Tibial nerve (tissue), 4 donors: ENCODE data around the gene SH3RF3. TPM values are rescaled to one million over a fixed set of nuclear protein-coding genes. Genes with fewer than 3 reads are reported as not detected.

Experiments used
- DNase-seq, 2 donors: peaks; one replicate each; pipeline ENCODE4 v3.0.0-alpha.2; 2019; ENCODE audit warnings: low spot score in 2 of 2
- H3K27ac ChIP-seq, 4 donors: fragments of 200-600 bp; sonication (generic) in 3 of 4; one replicate each; pipeline ENCODE4 v1.5.1; 2017 to 2019; ENCODE audit warnings: mild to moderate bottlenecking in 1 of 4
- H3K27me3 ChIP-seq, 2 donors: fragments of 200-600 bp; sonication (generic) in 1 of 2; one replicate each; pipeline versions ENCODE4 v1.5.1 to v1.6.0; 2017 to 2019
- H3K36me3 ChIP-seq, 3 donors: fragments of 200-600 bp; sonication (generic); one replicate each; pipeline ENCODE4 v1.5.1; 2018 to 2019
- H3K4me1 ChIP-seq, 4 donors: fragments of 200-600 bp; sonication (generic) in 3 of 4; one replicate each; pipeline ENCODE4 v1.5.1; 2017 to 2019
- H3K4me3 ChIP-seq, 4 donors: fragments of 200-600 bp; sonication (generic) in 3 of 4; one replicate each; pipeline ENCODE4 v1.5.1; 2017 to 2019; ENCODE audit warnings: mild to moderate bottlenecking in 1 of 4, moderate library complexity in 1 of 4
- H3K9me3 ChIP-seq, 4 donors: fragments of 200-600 bp; sonication (generic) in 3 of 4; one replicate each; pipeline ENCODE4 v1.5.1; 2017 to 2019
- CTCF ChIP-seq, 5 experiments: fragments of 200-600 bp in 3 of 5; fragments of 450-650 bp in 2 of 5; sonication (generic) in 3 of 5; IDR thresholded peaks; one replicate each; pipeline ENCODE4 v1.5.1; 2016 to 2019; ENCODE audit warnings: antibody characterized with exemption in 5 of 5, mild to moderate bottlenecking in 3 of 5, moderate library complexity in 2 of 5
- EP300 ChIP-seq, 2 donors: sonication (generic); formaldehyde crosslinking; IDR thresholded peaks; one replicate each; pipeline ENCODE4 v1.6.1; 2017; ENCODE audit warnings: antibody characterized with exemption in 2 of 2, mild to moderate bottlenecking in 1 of 2
- POLR2A ChIP-seq, 2 donors: fragments of 450-650 bp; IDR thresholded peaks; one replicate each; pipeline ENCODE4 v1.6.1; 2017; ENCODE audit warnings: antibody characterized with exemption in 2 of 2, mild to moderate bottlenecking in 2 of 2, moderate library complexity in 2 of 2
- WGBS, 2 donors: methylation state at CpG; one replicate each; pipeline ENCODE4 v1.1.5; 2018; 5-methylcytosine and 5-hydroxymethylcytosine counted together
- total RNA-seq, 4 donors: library from RNA; depleted of rRNA; stranded (reverse); fragments of >200 nt; gene quantifications; one replicate each; pipeline ENCODE4 v1.1.0, GENCODE V29; 2016

The SH3RF3 gene
- total RNA-seq, 4 donors from 2014 or later, result 6.9 to 18.0 (median 11.4) TPM

- Histone ChIP-seq H3K27ac (no peak overlapping the region), H3K9me3 (no peaks in the 10 kb centered on the region), H3K4me1 (peaks cover 0 to under 1% (median 0%) of the 10 kb centered on the region in 4 donors), H3K36me3 (no peaks in the 10 kb centered on the region), H3K4me3 (no peak overlapping the region), H3K27me3 (no peaks in the 10 kb centered on the region)
- no peak for DNase-seq
- TF ChIP-seq POLR2A (IDR thresholded peaks at IDR 0.05) (no peak), EP300 (IDR thresholded peaks at IDR 0.05) (no peak), CTCF (IDR thresholded peaks at IDR 0.05) (no peak)
- WGBS, 2 donors, result 91% methylated on average over 11 of the region's 11 CpGs
These were observed 96.3 kb downstream of the SH3RF3 start for GRCh38 chr2:109225170-109225782.

GRCh38 chr2:109226128-109226527, 97.1 kb downstream of the SH3RF3 start:
- H3K4me3 ChIP-seq, result no peak overlapping the region
- peak overlapping the region in 1 of 4 donors; percentile 17 for H3K27ac ChIP-seq
- no peak for DNase-seq
- no peaks in the 10 kb centered on the region for H3K27me3 ChIP-seq
- peaks cover 0 to 9% (median 0%) of the 10 kb centered on the region in 4 donors for H3K4me1 ChIP-seq
- no peaks in the 10 kb centered on the region for H3K9me3 ChIP-seq
- no peaks in the 10 kb centered on the region for H3K36me3 ChIP-seq
- 40 to 54% methylated on average over 2 of the region's 2 CpGs for WGBS, 2 donors
- peak; percentile 33 to 54 for TF ChIP-seq EP300 (IDR thresholded peaks at IDR 0.05)
- no peak for TF ChIP-seq POLR2A (IDR thresholded peaks at IDR 0.05)

- H3K27ac ChIP-seq, result peak overlapping the region in 1 of 4 donors; percentile 0
- H3K4me1 ChIP-seq, result peaks cover 0 to 13% (median 0%) of the 10 kb centered on the region in 4 donors
- no peak overlapping the region for H3K4me3 ChIP-seq
- WGBS, 2 donors, result 87 to 88% methylated on average over 6 of the region's 6 CpGs
- no peaks in the 10 kb centered on the region for H3K27me3 ChIP-seq
- no peaks in the 10 kb centered on the region for H3K9me3 ChIP-seq
- TF ChIP-seq EP300 (IDR thresholded peaks at IDR 0.05) (no peak), CTCF (IDR thresholded peaks at IDR 0.05) (no peak), POLR2A (IDR thresholded peaks at IDR 0.05) (no peak)
- no peak for DNase-seq
- no peaks in the 10 kb centered on the region for H3K36me3 ChIP-seq
These were observed 97.6 kb downstream of the SH3RF3 start for GRCh38 chr2:109226622-109227021.

GRCh38 chr2:109229094-109229675, 100.2 kb downstream of the SH3RF3 start:
- WGBS, 2 donors, result 93 to 94% methylated on average over 4 of the region's 4 CpGs
- H3K4me3 ChIP-seq, result no peak overlapping the region
- H3K9me3 ChIP-seq, result no peaks in the 10 kb centered on the region
- TF ChIP-seq EP300 (IDR thresholded peaks at IDR 0.05) (no peak), POLR2A (IDR thresholded peaks at IDR 0.05) (no peak), CTCF (IDR thresholded peaks at IDR 0.05) (no peak)
- no peaks in the 10 kb centered on the region for H3K27me3 ChIP-seq
- H3K4me1 ChIP-seq, result peaks cover 0 to 13% (median 0%) of the 10 kb centered on the region in 4 donors
- no peak for DNase-seq
- no peak overlapping the region for H3K27ac ChIP-seq
- no peaks in the 10 kb centered on the region for H3K36me3 ChIP-seq

GRCh38 chr2:109230941-109231420, 102.0 kb downstream of the SH3RF3 start:
- Histone ChIP-seq H3K4me1 (peaks cover 0 to 13% (median 0%) of the 10 kb centered on the region in 4 donors), H3K27me3 (no peaks in the 10 kb centered on the region), H3K36me3 (no peaks in the 10 kb centered on the region), H3K4me3 (no peak overlapping the region), H3K27ac (peak overlapping the region in 1 of 4 donors; percentile 44), H3K9me3 (no peaks in the 10 kb centered on the region)
- TF ChIP-seq EP300 (IDR thresholded peaks at IDR 0.05) (peak in 1 of 2 donors; percentile 24), CTCF (IDR thresholded peaks at IDR 0.05) (no peak), POLR2A (IDR thresholded peaks at IDR 0.05) (no peak)
- no peak for DNase-seq
- 27 to 29% methylated on average over 7 of the region's 7 CpGs for WGBS, 2 donors
